ENCODE results near the gene ZBTB20. TPM values are rescaled to one million over a fixed set of nuclear protein-coding genes. Genes with fewer than 3 reads are reported as not detected.

Gene ZBTB20
- total RNA-seq, 1 donor = 32.9 TPM

DNA sequence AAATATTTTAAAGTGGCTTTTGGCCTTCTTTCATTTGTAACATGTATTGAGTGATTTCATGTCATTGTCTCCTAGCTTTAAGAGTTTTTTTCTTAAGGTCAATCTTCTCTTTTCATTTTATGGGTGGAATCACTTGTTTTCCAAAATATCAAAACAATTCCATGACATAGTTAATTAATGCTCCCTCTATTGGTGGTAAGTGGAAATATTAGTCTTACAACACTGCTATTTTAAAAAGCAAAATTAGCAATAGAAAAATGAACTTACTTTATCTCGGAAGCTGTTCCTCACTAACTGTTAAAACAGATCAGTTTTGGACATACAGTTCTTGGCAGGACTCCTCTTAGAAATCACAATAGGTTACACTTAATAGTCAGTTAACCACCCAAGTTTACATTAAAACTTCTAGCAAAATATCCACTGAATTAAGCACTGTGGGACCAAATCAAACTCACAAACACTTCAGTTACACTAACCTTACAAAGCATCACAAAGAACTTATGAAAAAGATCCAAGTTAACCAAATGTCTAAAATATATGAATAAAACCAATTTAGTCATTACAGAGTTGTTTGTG, 810.9 kb downstream of the ZBTB20 start:
- Histone ChIP-seq H3K9me3 (ENCODE audit: low read depth, low read length) (no peaks in the 10 kb centered on the region), H2AFZ (ENCODE audit: low read length) (no peak overlapping the region), H3K4me3 (ENCODE audit: insufficient read depth, low read length) (no peak overlapping the region), H3K79me2 (ENCODE audit: insufficient read depth, low read length) (no peaks in the 10 kb centered on the region), H3K27ac (ENCODE audit: low read depth, low read length) (no peak overlapping the region), H3K27me3 (ENCODE audit: insufficient read depth, low read length) (no peaks in the 10 kb centered on the region), H3K4me1 (ENCODE audit: insufficient read depth, low read length) (no peaks in the 10 kb centered on the region), H3K4me2 (ENCODE audit: insufficient read depth, low read length) (no peak overlapping the region), H4K20me1 (ENCODE audit: insufficient read depth, low read length) (peaks cover 5% of the 10 kb centered on the region), H3K36me3 (ENCODE audit: insufficient read depth, low read length) (peaks cover 5% of the 10 kb centered on the region)
- TF ChIP-seq, protein P1, sequence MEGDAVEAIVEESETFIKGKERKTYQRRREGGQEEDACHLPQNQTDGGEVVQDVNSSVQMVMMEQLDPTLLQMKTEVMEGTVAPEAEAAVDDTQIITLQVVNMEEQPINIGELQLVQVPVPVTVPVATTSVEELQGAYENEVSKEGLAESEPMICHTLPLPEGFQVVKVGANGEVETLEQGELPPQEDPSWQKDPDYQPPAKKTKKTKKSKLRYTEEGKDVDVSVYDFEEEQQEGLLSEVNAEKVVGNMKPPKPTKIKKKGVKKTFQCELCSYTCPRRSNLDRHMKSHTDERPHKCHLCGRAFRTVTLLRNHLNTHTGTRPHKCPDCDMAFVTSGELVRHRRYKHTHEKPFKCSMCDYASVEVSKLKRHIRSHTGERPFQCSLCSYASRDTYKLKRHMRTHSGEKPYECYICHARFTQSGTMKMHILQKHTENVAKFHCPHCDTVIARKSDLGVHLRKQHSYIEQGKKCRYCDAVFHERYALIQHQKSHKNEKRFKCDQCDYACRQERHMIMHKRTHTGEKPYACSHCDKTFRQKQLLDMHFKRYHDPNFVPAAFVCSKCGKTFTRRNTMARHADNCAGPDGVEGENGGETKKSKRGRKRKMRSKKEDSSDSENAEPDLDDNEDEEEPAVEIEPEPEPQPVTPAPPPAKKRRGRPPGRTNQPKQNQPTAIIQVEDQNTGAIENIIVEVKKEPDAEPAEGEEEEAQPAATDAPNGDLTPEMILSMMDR (IDR thresholded peaks at IDR 0.05; ENCODE audit: extremely low read depth, low read depth, low read length) = peak; percentile 50
- DNase-seq (ENCODE audit: insufficient read length, low spot score, missing footprints) = no peak

DNA sequence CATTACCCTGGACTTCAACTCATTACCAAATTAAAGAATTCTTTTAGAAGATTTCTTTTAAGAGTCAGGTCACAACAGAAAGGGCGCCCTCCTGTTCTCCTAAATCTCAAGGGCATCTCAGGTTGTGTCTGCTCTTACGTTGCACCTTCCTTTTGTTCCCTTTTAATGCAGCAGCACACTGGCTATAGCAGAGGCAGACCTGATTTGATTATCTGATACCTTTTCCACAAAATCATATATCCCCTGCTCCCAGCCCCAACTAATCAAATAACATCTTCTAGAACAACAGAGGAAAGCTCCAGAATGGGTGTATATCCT, 813.2 kb downstream of the ZBTB20 start:
- Histone ChIP-seq H2AFZ (ENCODE audit: low read length) (no peak overlapping the region), H3K79me2 (ENCODE audit: insufficient read depth, low read length) (no peaks in the 10 kb centered on the region), H3K36me3 (ENCODE audit: insufficient read depth, low read length) (peaks cover under 1% of the 10 kb centered on the region), H3K4me2 (ENCODE audit: insufficient read depth, low read length) (no peak overlapping the region), H4K20me1 (ENCODE audit: insufficient read depth, low read length) (peaks cover 5% of the 10 kb centered on the region), H3K9me3 (ENCODE audit: low read depth, low read length) (no peaks in the 10 kb centered on the region), H3K27ac (ENCODE audit: low read depth, low read length) (no peak overlapping the region), H3K27me3 (ENCODE audit: insufficient read depth, low read length) (no peaks in the 10 kb centered on the region), H3K4me1 (ENCODE audit: insufficient read depth, low read length) (no peaks in the 10 kb centered on the region), H3K4me3 (ENCODE audit: insufficient read depth, low read length) (no peak overlapping the region)
- TF ChIP-seq, protein P1 (IDR thresholded peaks at IDR 0.05; ENCODE audit: extremely low read depth, low read depth, low read length) = no peak
- no peak for DNase-seq (ENCODE audit: insufficient read length, low spot score, missing footprints)

DNA sequence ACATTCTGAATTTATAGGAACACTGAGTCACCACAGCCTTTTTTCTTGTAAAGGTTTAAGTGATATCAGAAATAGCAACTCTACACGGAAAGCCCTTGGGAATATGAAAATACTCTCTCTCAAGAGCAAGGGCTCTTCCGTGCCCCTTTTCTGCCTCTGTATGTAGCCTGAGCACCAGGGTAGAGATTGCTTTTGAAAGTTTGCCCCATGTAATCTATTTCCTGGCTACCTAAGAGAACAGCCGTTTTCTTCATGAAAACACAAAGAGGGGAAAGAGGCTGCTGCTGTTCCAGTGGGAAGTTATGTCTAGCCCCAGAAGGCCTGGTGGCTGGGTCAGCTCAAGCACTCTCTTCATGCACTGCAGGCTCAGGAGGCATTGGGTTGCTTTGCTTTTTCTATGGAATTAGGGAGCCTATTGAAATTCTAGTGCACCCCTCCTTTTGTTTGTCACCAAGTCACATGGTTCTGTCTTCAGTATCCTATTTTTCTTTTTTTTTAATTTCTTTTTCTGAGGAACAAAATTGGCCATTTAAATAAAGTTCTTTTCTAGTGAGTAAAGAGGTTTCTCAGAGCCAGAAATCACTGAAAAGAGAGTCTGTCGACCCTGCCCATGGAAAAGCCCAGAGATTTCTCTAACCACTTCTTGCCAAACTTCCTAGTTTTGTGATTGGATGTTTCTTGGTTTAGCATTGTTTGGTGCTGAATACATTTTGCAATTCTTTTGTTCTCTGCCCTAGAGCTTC, 813.7 kb downstream of the ZBTB20 start:
- no peak overlapping the region for H3K4me2 ChIP-seq (ENCODE audit: insufficient read depth, low read length)
- no peak for DNase-seq (ENCODE audit: insufficient read length, low spot score, missing footprints)
- no peaks in the 10 kb centered on the region for H3K9me3 ChIP-seq (ENCODE audit: low read depth, low read length)
- no peaks in the 10 kb centered on the region for H3K79me2 ChIP-seq (ENCODE audit: insufficient read depth, low read length)
- TF ChIP-seq, protein P1 (IDR thresholded peaks at IDR 0.05; ENCODE audit: extremely low read depth, low read depth, low read length) = no peak
- H4K20me1 ChIP-seq (ENCODE audit: insufficient read depth, low read length) = peaks cover 5% of the 10 kb centered on the region
- H3K4me1 ChIP-seq (ENCODE audit: insufficient read depth, low read length) = no peaks in the 10 kb centered on the region
- no peak overlapping the region for H3K27ac ChIP-seq (ENCODE audit: low read depth, low read length)
- H3K36me3 ChIP-seq (ENCODE audit: insufficient read depth, low read length) = no peaks in the 10 kb centered on the region
- H3K27me3 ChIP-seq (ENCODE audit: insufficient read depth, low read length) = no peaks in the 10 kb centered on the region
- no peak overlapping the region for H2AFZ ChIP-seq (ENCODE audit: low read length)
- no peak overlapping the region for H3K4me3 ChIP-seq (ENCODE audit: insufficient read depth, low read length)

DNA sequence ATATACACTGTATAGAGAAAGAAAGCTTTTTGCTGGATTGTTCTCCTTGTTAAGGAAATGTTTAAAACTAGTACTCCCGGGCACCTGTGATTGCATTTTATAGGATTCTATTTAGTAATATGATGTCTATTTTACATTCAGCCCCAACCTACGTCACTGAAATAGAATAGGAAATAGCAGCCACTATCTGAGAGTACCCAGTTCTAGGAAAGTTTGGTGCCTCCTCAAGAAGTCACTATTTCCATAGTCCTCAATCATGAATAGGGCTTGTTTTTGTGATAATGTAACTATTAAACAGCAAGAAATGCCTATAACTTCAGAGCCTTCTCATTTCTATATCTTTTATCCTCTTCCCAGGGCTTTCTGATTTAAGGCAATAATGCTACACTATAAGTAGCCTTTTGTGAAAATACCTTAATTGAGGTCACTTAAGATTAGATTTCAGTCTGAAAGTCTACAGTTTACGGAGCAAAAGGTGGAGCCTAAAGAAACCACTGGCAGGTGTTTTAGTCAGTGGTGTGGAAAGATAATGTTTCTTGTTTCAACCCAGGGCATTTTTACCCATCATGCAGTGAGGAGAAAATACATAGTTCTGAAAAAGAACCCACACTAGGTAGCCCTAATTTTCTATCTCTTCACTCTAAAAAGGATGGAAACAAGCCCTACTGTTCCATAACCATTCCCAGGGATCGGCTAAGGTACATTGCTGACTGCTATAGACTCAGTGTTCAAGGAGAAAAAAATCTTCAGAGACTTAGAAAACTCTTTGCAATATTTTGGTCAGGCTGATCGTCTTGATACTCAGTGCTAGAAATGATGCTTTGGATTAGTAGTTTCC, 814.5 kb downstream of the ZBTB20 start:
- no peaks in the 10 kb centered on the region for H3K79me2 ChIP-seq (ENCODE audit: insufficient read depth, low read length)
- DNase-seq (ENCODE audit: insufficient read length, low spot score, missing footprints) = no peak
- H3K27ac ChIP-seq (ENCODE audit: low read depth, low read length) = no peak overlapping the region
- no peaks in the 10 kb centered on the region for H3K27me3 ChIP-seq (ENCODE audit: insufficient read depth, low read length)
- no peak overlapping the region for H3K4me2 ChIP-seq (ENCODE audit: insufficient read depth, low read length)
- no peak overlapping the region for H3K4me3 ChIP-seq (ENCODE audit: insufficient read depth, low read length)
- no peak overlapping the region for H2AFZ ChIP-seq (ENCODE audit: low read length)
- no peaks in the 10 kb centered on the region for H3K36me3 ChIP-seq (ENCODE audit: insufficient read depth, low read length)
- peaks cover 5% of the 10 kb centered on the region for H4K20me1 ChIP-seq (ENCODE audit: insufficient read depth, low read length)
- no peaks in the 10 kb centered on the region for H3K9me3 ChIP-seq (ENCODE audit: low read depth, low read length)
- H3K4me1 ChIP-seq (ENCODE audit: insufficient read depth, low read length) = no peaks in the 10 kb centered on the region
- TF ChIP-seq, protein P1 (IDR thresholded peaks at IDR 0.05; ENCODE audit: extremely low read depth, low read depth, low read length) = no peak
